Stomach smooth muscle (tissue), 2 donors: ENCODE data around the gene AKNA.

Experiments used
- H3K27ac ChIP-seq: one replicate; pipeline ENCODE4 v1.7.0; 2013; ENCODE audit warnings: mild to moderate bottlenecking, low read length, inconsistent platforms
- H3K27me3 ChIP-seq, 2 donors: one replicate each; pipeline ENCODE4 v1.7.0; 2013; ENCODE audit warnings: low read length in 2 of 2; ENCODE audit not compliant: insufficient read depth in 2 of 2, control insufficient read depth in 1 of 2
- H3K36me3 ChIP-seq, 2 donors: one replicate each; pipeline ENCODE4 v1.7.0; 2013; ENCODE audit warnings: low read length in 2 of 2; ENCODE audit not compliant: control insufficient read depth in 2 of 2, insufficient read depth in 2 of 2
- H3K4me1 ChIP-seq: one replicate; pipeline ENCODE4 v1.7.0; 2013; ENCODE audit warnings: low read length; ENCODE audit not compliant: control insufficient read depth, insufficient read depth
- H3K4me3 ChIP-seq, 2 donors: one replicate each; pipeline ENCODE4 v1.7.0; 2013; ENCODE audit warnings: low read length in 2 of 2
- H3K9ac ChIP-seq, 2 donors: one replicate each; pipeline ENCODE4 v1.7.0; 2013; ENCODE audit warnings: low read length in 2 of 2, mild to moderate bottlenecking in 1 of 2
- H3K9me3 ChIP-seq, 2 donors: one replicate each; pipeline ENCODE4 v1.7.0; 2013; ENCODE audit warnings: low read length in 2 of 2; ENCODE audit not compliant: control insufficient read depth in 2 of 2
- donor health status: healthy.
- donor health status: Pancreatic carcinoma.

Gene AKNA

GRCh38 chr9:114300153-114300845, 87.5 kb downstream of the AKNA start:
- H3K36me3 ChIP-seq = peaks cover 3 to 5% of the 10 kb centered on the region in 2 donors
- H3K9ac ChIP-seq = no peak overlapping the region
- H3K27ac ChIP-seq = no peak overlapping the region
- H3K9me3 ChIP-seq = peaks cover 0 to 3% of the 10 kb centered on the region in 2 donors
- H3K4me1 ChIP-seq = no peaks in the 10 kb centered on the region
- no peak overlapping the region for H3K4me3 ChIP-seq
- no peaks in the 10 kb centered on the region for H3K27me3 ChIP-seq

- no peaks in the 10 kb centered on the region for H3K27me3 ChIP-seq
- H3K9ac ChIP-seq = no peak overlapping the region
- H3K4me1 ChIP-seq = no peaks in the 10 kb centered on the region
- no peak overlapping the region for H3K4me3 ChIP-seq
- peaks cover 0 to 6% of the 10 kb centered on the region in 2 donors for H3K9me3 ChIP-seq
- H3K36me3 ChIP-seq = peaks cover 7 to 12% of the 10 kb centered on the region in 2 donors
- H3K27ac ChIP-seq = no peak overlapping the region
These were observed 88.3 kb downstream of the AKNA start for GRCh38 chr9:114299286-114300152.

- H3K9ac ChIP-seq = no peak overlapping the region
- no peak overlapping the region for H3K4me3 ChIP-seq
- no peaks in the 10 kb centered on the region for H3K27me3 ChIP-seq
- H3K9me3 ChIP-seq = peaks cover 0 to 7% of the 10 kb centered on the region in 2 donors
- peaks cover 11 to 12% of the 10 kb centered on the region in 2 donors for H3K36me3 ChIP-seq
- no peak overlapping the region for H3K27ac ChIP-seq
- H3K4me1 ChIP-seq = no peaks in the 10 kb centered on the region
These were observed 91.4 kb downstream of the AKNA start for GRCh38 chr9:114296338-114296737.

GRCh38 chr9:114294664-114295063, 93.1 kb downstream of the AKNA start:
- Histone ChIP-seq H3K4me3 (no peak overlapping the region), H3K36me3 (peaks cover 8 to 12% of the 10 kb centered on the region in 2 donors), H3K27ac (no peak overlapping the region), H3K9ac (no peak overlapping the region), H3K9me3 (peaks cover 0 to 7% of the 10 kb centered on the region in 2 donors), H3K4me1 (no peaks in the 10 kb centered on the region), H3K27me3 (no peaks in the 10 kb centered on the region)

- H3K27me3 ChIP-seq = no peaks in the 10 kb centered on the region
- peaks cover 0 to 7% of the 10 kb centered on the region in 2 donors for H3K9me3 ChIP-seq
- no peak overlapping the region for H3K27ac ChIP-seq
- no peak overlapping the region for H3K4me3 ChIP-seq
- peaks cover 12% of the 10 kb centered on the region for H3K4me1 ChIP-seq
- H3K9ac ChIP-seq = no peak overlapping the region
- peaks cover 7 to 12% of the 10 kb centered on the region in 2 donors for H3K36me3 ChIP-seq
These were observed 95.7 kb downstream of the AKNA start for GRCh38 chr9:114291886-114292590.

- H3K9me3 ChIP-seq = peaks cover 0 to 4% of the 10 kb centered on the region in 2 donors
- H3K27me3 ChIP-seq = no peaks in the 10 kb centered on the region
- no peak overlapping the region for H3K4me3 ChIP-seq
- H3K36me3 ChIP-seq = peaks cover 7 to 8% of the 10 kb centered on the region in 2 donors
- H3K4me1 ChIP-seq = peaks cover 12% of the 10 kb centered on the region
- H3K27ac ChIP-seq = no peak overlapping the region
- H3K9ac ChIP-seq = no peak overlapping the region
These were observed 96.7 kb downstream of the AKNA start for GRCh38 chr9:114291064-114291474.

- H3K4me1 ChIP-seq = peaks cover 12% of the 10 kb centered on the region
- no peak overlapping the region for H3K9ac ChIP-seq
- H3K27me3 ChIP-seq = no peaks in the 10 kb centered on the region
- peaks cover 0 to 4% of the 10 kb centered on the region in 2 donors for H3K9me3 ChIP-seq
- H3K4me3 ChIP-seq = no peak overlapping the region
- no peak overlapping the region for H3K27ac ChIP-seq
- H3K36me3 ChIP-seq = peaks cover 7 to 8% of the 10 kb centered on the region in 2 donors
These were observed 97.2 kb downstream of the AKNA start for GRCh38 chr9:114290561-114290986.

- Histone ChIP-seq H3K9me3 (peaks cover 0 to 4% of the 10 kb centered on the region in 2 donors), H3K27me3 (no peaks in the 10 kb centered on the region), H3K9ac (no peak overlapping the region), H3K4me1 (peaks cover 15% of the 10 kb centered on the region), H3K27ac (no peak overlapping the region), H3K4me3 (no peak overlapping the region), H3K36me3 (peaks cover 2 to 7% of the 10 kb centered on the region in 2 donors)
These were observed 98.0 kb downstream of the AKNA start for GRCh38 chr9:114289571-114290481.

GRCh38 chr9:114289106-114289505, 98.7 kb downstream of the AKNA start:
- Histone ChIP-seq H3K27me3 (no peaks in the 10 kb centered on the region), H3K36me3 (peaks cover 0 to 3% of the 10 kb centered on the region in 2 donors), H3K9ac (no peak overlapping the region), H3K4me1 (peaks cover 15% of the 10 kb centered on the region), H3K4me3 (no peak overlapping the region), H3K27ac (no peak overlapping the region), H3K9me3 (no peaks in the 10 kb centered on the region)
